ENCODE data around the gene ELOVL2. TPM values are rescaled to one million over a fixed set of nuclear protein-coding genes. Genes with fewer than 3 reads are reported as not detected.

Gene ELOVL2
- total and polyA plus RNA-seq, 10 of the 15 experiments (the other 5 are each of a cell fraction or from before 2014, with no cell fraction given), result 0.01 to 0.03 TPM; not detected in 8

GRCh38 chr6:11039040-11039439, 5.1 kb downstream of the ELOVL2 start:
- FAIRE-seq (no peak), DNase-seq (ENCODE audit: low read depth, low spot score) (no peak), ATAC-seq (no peak)
- no TSS peak for BruUV-seq (replicated peaks)
- in situ Hi-C loops (cut with MboI) (no loop called here), intact Hi-C loops (cut with micrococcal nuclease; ENCODE audit: unreplicated experiment) (loop anchor here (5.0 kb wide), 1 partner anchor 47 kb away; no protein-coding TSS in a partner anchor)
- Histone ChIP-seq H3K27ac (ENCODE audit: control insufficient read depth, insufficient read depth) (no peak overlapping the region), H3K79me2 (ENCODE audit: control insufficient read depth, insufficient read depth, low read length) (no peaks in the 10 kb centered on the region), H3K4me1 (ENCODE audit: control insufficient read depth, insufficient read depth, low read length) (0 out of 2 replicates have a peak, but pooled peaks cover 4% of the 10 kb centered on the region), H2AFZ (ENCODE audit: control insufficient read depth, low read depth, low read length) (no peak overlapping the region), H3K36me3 (ENCODE audit: control insufficient read depth in 2 of 2, insufficient read depth in 2 of 2, low read length in 1 of 2) (no peaks in the 10 kb centered on the region), H3K9ac (ENCODE audit: control insufficient read depth, insufficient read depth, low read length) (no peak overlapping the region), H4K20me1 (ENCODE audit: control insufficient read depth, insufficient read depth) (no peaks in the 10 kb centered on the region), H3K4me3 (no peak overlapping the region), H3K4me2 (ENCODE audit: control insufficient read depth, insufficient read depth) (no peak overlapping the region), H3K9me3 (replicated peaks; ENCODE audit: control insufficient read depth, insufficient read depth, low read length) (no peaks in the 10 kb centered on the region), H3K27me3 (replicated peaks in 1 of 2; ENCODE audit: control insufficient read depth in 2 of 2, insufficient read depth in 2 of 2, low read length in 1 of 2) (peaks cover 8 to 16% of the 10 kb centered on the region in 2 experiments)
- ChIA-PET SMC1A (ENCODE audit: uncharacterized antibody, unreplicated experiment) (interaction anchor here (0.9 to 2.5 kb wide), 4 partner anchors 12 to 458 kb away, joined by 3 to 6 read pairs (median 4); no protein-coding TSS in a partner anchor), POLR2A (interaction anchor here (1.0 kb wide), 1 partner anchor 12 kb away, joined by 3 read pairs; no protein-coding TSS in a partner anchor), RAD21 (ENCODE audit: unreplicated experiment) (interaction anchor here (0.6 to 1.3 kb wide), 2 partner anchors 8 to 35 kb away, joined by 3 read pairs; no protein-coding TSS in a partner anchor), CTCF (interaction anchor here (0.6 to 1.8 kb wide), 3 partner anchors 12 to 428 kb away, joined by 3 to 7 read pairs (median 3); no protein-coding TSS in a partner anchor)
- 0% methylated on average over 1 of the region's 1 CpG for WGBS (ENCODE audit: insufficient coverage, insufficient replicate concordance, low lambda C conversion rate, missing lambda C conversion rate)
- no peak for TF ChIP-seq NRF1 (conservative IDR thresholded peaks at IDR 0.05; ENCODE audit: low read depth, low read length)
- no peak for TF ChIP-seq IKZF1 (conservative IDR thresholded peaks at IDR 0.05)
- no peak for TF ChIP-seq TCF3 (IDR thresholded peaks at IDR 0.05; ENCODE audit: borderline replicate concordance, insufficient read depth, low read depth, low read length)
- no peak for TF ChIP-seq CTCF (IDR thresholded peaks at IDR 0.05 in 2 of 3, conservative IDR thresholded peaks at IDR 0.05 in 1 of 3; ENCODE audit: control insufficient read depth in 2 of 3, extremely low read depth in 1 of 3, insufficient read depth in 1 of 3, low read depth in 3 of 3, low read length in 3 of 3)
- TF ChIP-seq ZNF687 (IDR thresholded peaks at IDR 0.05), result no peak
- no peak for TF ChIP-seq RFX5 (IDR thresholded peaks at IDR 0.05; ENCODE audit: low read depth, low read length)
- no peak for TF ChIP-seq ASH2L (IDR thresholded peaks at IDR 0.05; ENCODE audit: borderline replicate concordance, low read depth)
- no peak for TF ChIP-seq CEBPB (IDR thresholded peaks at IDR 0.05; ENCODE audit: borderline replicate concordance in 1 of 2, low read depth in 2 of 2, low read length in 2 of 2)
- TF ChIP-seq BCL3 (IDR thresholded peaks at IDR 0.05; ENCODE audit: borderline replicate concordance, insufficient read depth, low read depth, low read length, poor library complexity, severe bottlenecking), result no peak
- TF ChIP-seq NR2C2 (IDR thresholded peaks at IDR 0.05; ENCODE audit: borderline replicate concordance, control insufficient read depth, insufficient read length, low read depth), result no peak
- no peak for TF ChIP-seq NR2F1 (conservative IDR thresholded peaks at IDR 0.05)
- no peak for TF ChIP-seq JUNB (IDR thresholded peaks at IDR 0.05)
- TF ChIP-seq FOXK2 (IDR thresholded peaks at IDR 0.05), result no peak

Data from GM12878 (cell line).